GM12874 (cell line): Measurements from ENCODE around the gene ZEB1.

Experiments used
- CTCF ChIP-seq: IDR thresholded peaks from 2 replicates; pipeline ENCODE4 v1.5.1; 2011; ENCODE audit warnings: low read depth, mild to moderate bottlenecking, control low read depth, low read length, moderate library complexity; ENCODE audit not compliant: insufficient read depth

ZEB1 gene

GRCh38 chr10:31515819-31516402 lies 196.9 kb downstream of the ZEB1 start:
- TF ChIP-seq CTCF: no peak

- TF ChIP-seq CTCF: no peak
Observed at GRCh38 chr10:31520986-31521831, 202.2 kb downstream of the ZEB1 start.

- no peak for TF ChIP-seq CTCF
Observed at GRCh38 chr10:31522820-31523219, 203.8 kb downstream of the ZEB1 start.

- no peak for TF ChIP-seq CTCF
Observed at GRCh38 chr10:31524460-31524859, 205.4 kb downstream of the ZEB1 start.

- TF ChIP-seq CTCF: no peak
Observed at GRCh38 chr10:31526178-31526577, 207.2 kb downstream of the ZEB1 start.

GRCh38 chr10:31526681-31527080 lies 207.7 kb downstream of the ZEB1 start:
- TF ChIP-seq CTCF: no peak

GRCh38 chr10:31528831-31529230 lies 209.8 kb downstream of the ZEB1 start:
- no peak for TF ChIP-seq CTCF
